Ovary (tissue), 3 donors: Measurements from ENCODE around the gene TDG.

Experiments
- EP300 ChIP-seq: sonication (generic); formaldehyde crosslinking; IDR thresholded peaks from one replicate; pipeline ENCODE4 v1.6.1; 2017; ENCODE audit warnings: antibody characterized with exemption
- POLR2A ChIP-seq: fragments of 450-650 bp; IDR thresholded peaks from one replicate; pipeline ENCODE4 v1.6.1; 2017; ENCODE audit warnings: antibody characterized with exemption, mild to moderate bottlenecking, moderate library complexity
- TF ChIP-seq, protein P1 (sequence below), 3 donors: fragments of 450-650 bp in 2 of 3; fragments of 200-600 bp in 1 of 3; IDR thresholded peaks; one replicate each; pipeline versions ENCODE4 v1.5.1 to v1.8.0; 2016 to 2022; ENCODE audit warnings: antibody characterized with exemption in 3 of 3, mild to moderate bottlenecking in 1 of 3
- donor health status: DM: no; HTN: no; CAD: no.

DNA sequence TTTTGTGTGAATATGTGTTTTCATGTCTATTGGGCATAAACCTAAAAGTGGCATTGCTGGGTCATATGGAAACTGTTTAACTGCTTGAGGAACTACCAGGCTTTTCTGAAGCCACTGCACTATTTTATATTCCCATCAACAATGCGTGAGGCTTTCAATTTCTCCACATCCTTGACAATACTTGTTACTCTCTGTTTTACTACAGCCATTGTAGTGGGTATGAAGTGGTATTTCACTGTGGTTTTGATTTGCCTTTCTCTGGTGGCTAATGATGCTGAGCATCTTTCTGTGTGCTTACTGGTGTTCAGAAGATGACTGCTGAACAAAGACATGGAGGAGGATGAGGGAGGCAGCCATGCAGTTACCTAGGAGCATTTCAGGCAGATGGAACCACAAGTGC is 13.2 kb upstream of the TDG start:
- TF ChIP-seq, protein P1, sequence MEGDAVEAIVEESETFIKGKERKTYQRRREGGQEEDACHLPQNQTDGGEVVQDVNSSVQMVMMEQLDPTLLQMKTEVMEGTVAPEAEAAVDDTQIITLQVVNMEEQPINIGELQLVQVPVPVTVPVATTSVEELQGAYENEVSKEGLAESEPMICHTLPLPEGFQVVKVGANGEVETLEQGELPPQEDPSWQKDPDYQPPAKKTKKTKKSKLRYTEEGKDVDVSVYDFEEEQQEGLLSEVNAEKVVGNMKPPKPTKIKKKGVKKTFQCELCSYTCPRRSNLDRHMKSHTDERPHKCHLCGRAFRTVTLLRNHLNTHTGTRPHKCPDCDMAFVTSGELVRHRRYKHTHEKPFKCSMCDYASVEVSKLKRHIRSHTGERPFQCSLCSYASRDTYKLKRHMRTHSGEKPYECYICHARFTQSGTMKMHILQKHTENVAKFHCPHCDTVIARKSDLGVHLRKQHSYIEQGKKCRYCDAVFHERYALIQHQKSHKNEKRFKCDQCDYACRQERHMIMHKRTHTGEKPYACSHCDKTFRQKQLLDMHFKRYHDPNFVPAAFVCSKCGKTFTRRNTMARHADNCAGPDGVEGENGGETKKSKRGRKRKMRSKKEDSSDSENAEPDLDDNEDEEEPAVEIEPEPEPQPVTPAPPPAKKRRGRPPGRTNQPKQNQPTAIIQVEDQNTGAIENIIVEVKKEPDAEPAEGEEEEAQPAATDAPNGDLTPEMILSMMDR (IDR thresholded peaks at IDR 0.05), result no peak
- TF ChIP-seq POLR2A, result no peak
- TF ChIP-seq EP300, result no peak
